ENCODE results near the gene PSMD2.

Gene PSMD2

GRCh38 chr3:184358124-184358767, 59.2 kb downstream of the PSMD2 start:
- no peak for DNase-seq

Measured in SHP77 (cell line).